ENCODE measurements around the gene TRIP6. TPM values are rescaled to one million over a fixed set of nuclear protein-coding genes. Genes with fewer than 3 reads are reported as not detected.
"Not testable (repeated sequence)": the region's sequence is repeated elsewhere in the genome, so short reads cannot be mapped to it uniquely, and the experiment has no call there.

TRIP6 gene
- total and polyA plus RNA-seq, 5 donors, result 31.4 to 49.6 (median 44.7) TPM

GRCh38 chr7:100839361-100839760 is 27.8 kb upstream of the TRIP6 start:
- no peaks in the 10 kb centered on the region for H3K9me3 ChIP-seq (ENCODE audit: control insufficient read depth, low read length)
- intact Hi-C loops (cut with DNase I), result no loop called here
- H3K4me3 ChIP-seq (ENCODE audit: low read length), result no peak overlapping the region
- no peak overlapping the region for H3K27ac ChIP-seq (ENCODE audit: low read length)
- no peaks in the 10 kb centered on the region for H3K4me1 ChIP-seq (ENCODE audit: control insufficient read depth, insufficient read depth, low read length)
- H3K27me3 ChIP-seq (ENCODE audit: control insufficient read depth, insufficient read depth), result no peaks in the 10 kb centered on the region
- peak in 1 of 3 donors; percentile 32 for DNase-seq
- WGBS, result 95% methylated on average over 18 of the region's 18 CpGs
- no peak for ATAC-seq

GRCh38 chr7:100840470-100841100 is 26.6 kb upstream of the TRIP6 start:
- no peaks in the 10 kb centered on the region for H3K9me3 ChIP-seq (ENCODE audit: control insufficient read depth, low read length)
- DNase-seq, result no peak
- no peak for ATAC-seq
- no peak overlapping the region for H3K27ac ChIP-seq (ENCODE audit: low read length)
- no peaks in the 10 kb centered on the region for H3K4me1 ChIP-seq (ENCODE audit: control insufficient read depth, insufficient read depth, low read length)
- H3K27me3 ChIP-seq (ENCODE audit: control insufficient read depth, insufficient read depth), result no peaks in the 10 kb centered on the region
- 72% methylated on average over 8 of the region's 8 CpGs for WGBS
- intact Hi-C loops (cut with DNase I), result no loop called here
- H3K4me3 ChIP-seq (ENCODE audit: low read length), result no peak overlapping the region

GRCh38 chr7:100847360-100847759 is 19.8 kb upstream of the TRIP6 start:
- 98% methylated on average over 4 of the region's 4 CpGs for WGBS
- H3K27me3 ChIP-seq (ENCODE audit: control insufficient read depth, insufficient read depth), result no peaks in the 10 kb centered on the region
- DNase-seq (no peak), ATAC-seq (no peak)
- H3K4me1 ChIP-seq (ENCODE audit: control insufficient read depth, insufficient read depth, low read length), result no peaks in the 10 kb centered on the region
- no peaks in the 10 kb centered on the region for H3K9me3 ChIP-seq (ENCODE audit: control insufficient read depth, low read length)
- no peak overlapping the region for H3K4me3 ChIP-seq (ENCODE audit: low read length)
- intact Hi-C loops (cut with DNase I), result no loop called here
- no peak overlapping the region for H3K27ac ChIP-seq (ENCODE audit: low read length)

- peak; percentile 94 to 97 (median 97) for DNase-seq
- no peak within 1 kb of the TSS for H3K27ac ChIP-seq (ENCODE audit: low read length)
- peak within 1 kb of the TSS; percentile 55 for H3K4me3 ChIP-seq (ENCODE audit: low read length)
- H3K27me3 ChIP-seq (ENCODE audit: control insufficient read depth, insufficient read depth), result no peaks in the 10 kb centered on the region
- H3K9me3 ChIP-seq (ENCODE audit: control insufficient read depth, low read length), result no peaks in the 10 kb centered on the region
- ATAC-seq, result peak; percentile 99
- H3K4me1 ChIP-seq (ENCODE audit: control insufficient read depth, insufficient read depth, low read length), result no peaks in the 10 kb centered on the region
- intact Hi-C loops (cut with DNase I), result loop anchor here (2.0 to 10.0 kb wide), 4 partner anchors 50 to 157 kb away; partner anchors contain the start of genes GIGYF1 (in 1 of the 4) and POP7 (in 1 of the 4)
- WGBS, result under 1% methylated on average over 71 of the region's 71 CpGs
Observed at GRCh38 chr7:100852048-100852872, 14.9 kb upstream of the TRIP6 start, which contains the start of gene SLC12A9. Gene SLC12A9, plus strand, starts transcription at chr7:100852713. Its CDS starts 1,485 bp downstream, at chr7:100854198.

GRCh38 chr7:100854146-100854895 is 12.9 kb upstream of the TRIP6 start:
- Histone ChIP-seq H3K4me1 (ENCODE audit: control insufficient read depth, insufficient read depth, low read length) (no peaks in the 10 kb centered on the region), H3K9me3 (ENCODE audit: control insufficient read depth, low read length) (no peaks in the 10 kb centered on the region), H3K27ac (ENCODE audit: low read length) (no peak overlapping the region), H3K4me3 (ENCODE audit: low read length) (no peak overlapping the region), H3K27me3 (ENCODE audit: control insufficient read depth, insufficient read depth) (no peaks in the 10 kb centered on the region)
- no peak for ATAC-seq
- peak in 1 of 3 donors; percentile 54 for DNase-seq
- WGBS, result 90% methylated on average over 14 of the region's 14 CpGs
- intact Hi-C loops (cut with DNase I), result loop anchor here in 3 of 4 donors (5.0 to 10.0 kb wide), 3 partner anchors 52 to 160 kb away; partner anchors contain the start of genes GIGYF1 (in 1 of the 3) and POP7 (in 1 of the 3)

- not testable (repeated sequence) for ATAC-seq; H3K9me3 ChIP-seq (ENCODE audit: control insufficient read depth, low read length); H3K27me3 ChIP-seq (ENCODE audit: control insufficient read depth, insufficient read depth); H3K4me3 ChIP-seq (ENCODE audit: low read length); H3K27ac ChIP-seq (ENCODE audit: low read length); H3K4me1 ChIP-seq (ENCODE audit: control insufficient read depth, insufficient read depth, low read length)
- 94% methylated on average over 9 of the region's 9 CpGs for WGBS
- intact Hi-C loops (cut with DNase I), result loop anchor here in 3 of 4 donors (5.0 to 10.0 kb wide), 3 partner anchors 53 to 160 kb away; partner anchors contain the start of genes GIGYF1 (in 1 of the 3) and POP7 (in 1 of the 3)
- peak in 1 of 3 donors; percentile 39 for DNase-seq
Observed at GRCh38 chr7:100854899-100855298, 12.3 kb upstream of the TRIP6 start.

- intact Hi-C loops (cut with DNase I), result loop anchor here in 1 of 4 donors (10.0 kb wide), 1 partner anchor 161 kb away; the partner anchor contains the start of gene GIGYF1
- no peaks in the 10 kb centered on the region for H3K27me3 ChIP-seq (ENCODE audit: control insufficient read depth, insufficient read depth)
- H3K4me1 ChIP-seq (ENCODE audit: control insufficient read depth, insufficient read depth, low read length), result no peaks in the 10 kb centered on the region
- DNase-seq, result no peak
- H3K27ac ChIP-seq (ENCODE audit: low read length), result no peak overlapping the region
- no peak overlapping the region for H3K4me3 ChIP-seq (ENCODE audit: low read length)
- no peaks in the 10 kb centered on the region for H3K9me3 ChIP-seq (ENCODE audit: control insufficient read depth, low read length)
- 92% methylated on average over 10 of the region's 10 CpGs for WGBS
- no peak for ATAC-seq
Observed at GRCh38 chr7:100855515-100855914, 11.7 kb upstream of the TRIP6 start.

- H3K4me3 ChIP-seq (ENCODE audit: low read length), result no peak overlapping the region
- DNase-seq (peak in 1 of 3 donors; percentile 43), ATAC-seq (no peak)
- intact Hi-C loops (cut with DNase I), result loop anchor here in 1 of 4 donors (10.0 kb wide), 1 partner anchor 162 kb away; the partner anchor contains the start of gene GIGYF1
- H3K9me3 ChIP-seq (ENCODE audit: control insufficient read depth, low read length), result no peaks in the 10 kb centered on the region
- H3K4me1 ChIP-seq (ENCODE audit: control insufficient read depth, insufficient read depth, low read length), result no peaks in the 10 kb centered on the region
- H3K27me3 ChIP-seq (ENCODE audit: control insufficient read depth, insufficient read depth), result no peaks in the 10 kb centered on the region
- 89% methylated on average over 16 of the region's 16 CpGs for WGBS
- no peak overlapping the region for H3K27ac ChIP-seq (ENCODE audit: low read length)
Observed at GRCh38 chr7:100856871-100857282, 10.3 kb upstream of the TRIP6 start.

GRCh38 chr7:100859856-100860255 is 7.3 kb upstream of the TRIP6 start:
- intact Hi-C loops (cut with DNase I), result loop anchor here in 1 of 4 donors (10.0 kb wide), 1 partner anchor 165 kb away; the partner anchor contains the start of gene GIGYF1
- H3K27me3 ChIP-seq (ENCODE audit: control insufficient read depth, insufficient read depth), result no peaks in the 10 kb centered on the region
- H3K4me3 ChIP-seq (ENCODE audit: low read length), result no peak overlapping the region
- DNase-seq (no peak), ATAC-seq (no peak)
- H3K27ac ChIP-seq (ENCODE audit: low read length), result no peak overlapping the region
- H3K9me3 ChIP-seq (ENCODE audit: control insufficient read depth, low read length), result no peaks in the 10 kb centered on the region
- no peaks in the 10 kb centered on the region for H3K4me1 ChIP-seq (ENCODE audit: control insufficient read depth, insufficient read depth, low read length)
- WGBS, result 81% methylated on average over 15 of the region's 15 CpGs

- ATAC-seq (no peak), DNase-seq (peak in 1 of 3 donors; percentile 66)
- Histone ChIP-seq H3K9me3 (ENCODE audit: control insufficient read depth, low read length) (no peaks in the 10 kb centered on the region), H3K27me3 (ENCODE audit: control insufficient read depth, insufficient read depth) (no peaks in the 10 kb centered on the region), H3K4me3 (ENCODE audit: low read length) (no peak overlapping the region), H3K4me1 (ENCODE audit: control insufficient read depth, insufficient read depth, low read length) (no peaks in the 10 kb centered on the region), H3K27ac (ENCODE audit: low read length) (no peak overlapping the region)
- intact Hi-C loops (cut with DNase I), result no loop called here
- WGBS, result 94% methylated on average over 18 of the region's 18 CpGs
Observed at GRCh38 chr7:100860702-100861615, 6.2 kb upstream of the TRIP6 start.

All from right cardiac atrium (tissue), 5 donors.